Activated naive CD4-positive, alpha-beta T cell treated with anti-CD3 and anti-CD28 coated beads, Interleukin-2, amount 10 ng/mL, durations not matched to agents 7 days and 5 days (primary cell): ENCODE data around the gene UTF1.

ENCODE experiments used
- CTCF ChIA-PET: fragments of 350-600 bp; sonication (Branson Sonifier 250); formaldehyde crosslinking; loops from one replicate; lab custom pipeline; 2021; ENCODE audit warnings: antibody characterized with exemption; lab: Charles Lee
- DNase-seq: peaks from one replicate; pipeline ENCODE4 v3.0.0-alpha.2; 2020
- H3K27ac Mint-ChIP-seq: one replicate; pipeline ENCODE4 v1.8.0; 2021; ENCODE audit warnings: mild to moderate bottlenecking, moderate library complexity, mixed read lengths
- H3K27me3 Mint-ChIP-seq: one replicate; pipeline ENCODE4 v1.8.0; 2021; ENCODE audit warnings: mild to moderate bottlenecking, mixed read lengths
- H3K36me3 Mint-ChIP-seq: one replicate; pipeline ENCODE4 v1.8.0; 2021; ENCODE audit warnings: mixed read lengths
- H3K4me1 Mint-ChIP-seq: one replicate; pipeline ENCODE4 v1.8.0; 2021; ENCODE audit warnings: mixed read lengths
- H3K4me3 Mint-ChIP-seq: one replicate; pipeline ENCODE4 v1.8.0; 2021; ENCODE audit warnings: mild to moderate bottlenecking, moderate library complexity, mixed read lengths
- H3K9me3 Mint-ChIP-seq: one replicate; pipeline ENCODE4 v1.8.0; 2021; ENCODE audit warnings: mixed read lengths

The UTF1 gene

DNA sequence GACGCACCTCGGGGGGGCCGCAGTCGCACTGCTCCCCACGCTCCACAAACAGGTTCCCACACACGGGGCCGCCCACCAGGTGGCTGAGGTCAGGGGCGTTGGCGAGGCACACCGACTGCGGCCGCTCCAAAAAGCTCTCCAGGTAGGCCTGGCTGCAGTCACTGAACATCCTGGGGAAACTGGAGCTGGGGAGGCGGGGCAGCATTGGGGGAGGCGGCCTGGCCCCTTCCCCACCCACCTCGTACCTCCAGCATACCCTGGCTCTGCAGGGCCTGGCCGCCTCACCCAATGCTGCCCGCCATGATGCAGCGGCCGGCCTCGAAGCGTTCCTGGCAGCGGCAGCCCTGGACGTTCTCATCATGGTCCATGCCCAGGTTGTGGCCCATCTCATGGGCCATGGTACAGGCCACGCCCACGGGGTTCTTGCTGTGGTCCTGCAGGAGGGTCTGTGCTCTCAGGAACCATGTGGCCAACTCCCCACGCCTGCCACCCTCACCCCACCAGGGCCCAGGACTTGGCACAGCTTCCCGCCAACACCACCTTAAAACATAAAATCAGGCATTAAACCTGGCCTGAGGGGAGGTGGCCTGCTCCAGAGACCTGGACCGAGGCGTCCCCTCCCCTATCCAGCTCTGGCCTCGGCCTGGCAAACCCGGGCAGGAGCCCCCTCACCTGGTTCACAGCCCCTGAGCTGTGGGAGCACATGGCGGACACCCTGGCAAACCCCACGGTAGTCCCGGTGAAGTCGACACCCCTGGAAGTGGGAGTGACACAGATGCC is 41.7 kb downstream of the UTF1 start:
- Mint-ChIP-seq H3K27ac (no peak overlapping the region), H3K9me3 (no peaks in the 10 kb centered on the region), H3K27me3 (no peaks in the 10 kb centered on the region), H3K36me3 (peaks cover 6% of the 10 kb centered on the region), H3K4me3 (no peak overlapping the region), H3K4me1 (peaks cover 16% of the 10 kb centered on the region)
- CTCF ChIA-PET: no interaction called here
- DNase-seq: no peak

DNA sequence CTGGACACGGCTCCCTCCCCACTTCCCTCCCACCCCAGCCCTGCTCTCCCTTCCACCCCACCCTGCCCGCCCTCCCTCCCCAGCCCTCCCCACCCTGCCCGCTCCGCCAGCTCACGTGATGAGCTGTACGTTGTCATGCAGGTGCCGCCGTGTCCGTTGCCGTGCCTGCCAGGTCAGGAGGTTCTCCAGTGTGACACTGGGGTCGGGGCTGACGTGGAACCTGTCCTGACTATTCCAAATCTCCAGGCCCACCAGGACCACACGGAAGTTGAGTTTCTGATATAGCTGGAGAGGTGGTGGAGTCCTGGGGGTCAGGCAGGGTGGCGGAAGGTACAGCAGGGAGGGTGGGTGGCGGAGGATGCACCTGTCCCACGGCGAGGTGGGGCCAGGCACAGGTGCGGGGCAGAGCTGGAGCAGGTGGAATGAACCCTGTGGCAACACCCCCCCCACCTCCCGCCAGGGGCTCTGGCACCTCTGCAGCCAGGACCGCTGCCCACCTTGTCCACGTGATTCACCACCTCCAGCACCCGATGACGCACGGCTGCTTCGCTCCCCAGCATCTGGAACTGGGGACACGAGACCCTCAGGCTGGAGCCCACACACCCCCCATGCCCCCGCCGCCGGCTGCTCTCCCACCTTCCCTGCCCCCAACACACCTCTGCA is 42.4 kb downstream of the UTF1 start:
- no peak overlapping the region for H3K4me3 Mint-ChIP-seq
- H3K4me1 Mint-ChIP-seq: peaks cover 16% of the 10 kb centered on the region
- no peaks in the 10 kb centered on the region for H3K27me3 Mint-ChIP-seq
- CTCF ChIA-PET: no interaction called here
- peaks cover 6% of the 10 kb centered on the region for H3K36me3 Mint-ChIP-seq
- no peak overlapping the region for H3K27ac Mint-ChIP-seq
- DNase-seq: no peak
- H3K9me3 Mint-ChIP-seq: no peaks in the 10 kb centered on the region

- Mint-ChIP-seq H3K27me3 (no peaks in the 10 kb centered on the region), H3K4me3 (no peak overlapping the region), H3K27ac (no peak overlapping the region), H3K4me1 (peaks cover 22% of the 10 kb centered on the region), H3K36me3 (peaks cover 6% of the 10 kb centered on the region), H3K9me3 (no peaks in the 10 kb centered on the region)
- CTCF ChIA-PET: no interaction called here
- DNase-seq: no peak
Measured at GRCh38 chr10:133272964-133273420, 43.0 kb downstream of the UTF1 start.

DNA sequence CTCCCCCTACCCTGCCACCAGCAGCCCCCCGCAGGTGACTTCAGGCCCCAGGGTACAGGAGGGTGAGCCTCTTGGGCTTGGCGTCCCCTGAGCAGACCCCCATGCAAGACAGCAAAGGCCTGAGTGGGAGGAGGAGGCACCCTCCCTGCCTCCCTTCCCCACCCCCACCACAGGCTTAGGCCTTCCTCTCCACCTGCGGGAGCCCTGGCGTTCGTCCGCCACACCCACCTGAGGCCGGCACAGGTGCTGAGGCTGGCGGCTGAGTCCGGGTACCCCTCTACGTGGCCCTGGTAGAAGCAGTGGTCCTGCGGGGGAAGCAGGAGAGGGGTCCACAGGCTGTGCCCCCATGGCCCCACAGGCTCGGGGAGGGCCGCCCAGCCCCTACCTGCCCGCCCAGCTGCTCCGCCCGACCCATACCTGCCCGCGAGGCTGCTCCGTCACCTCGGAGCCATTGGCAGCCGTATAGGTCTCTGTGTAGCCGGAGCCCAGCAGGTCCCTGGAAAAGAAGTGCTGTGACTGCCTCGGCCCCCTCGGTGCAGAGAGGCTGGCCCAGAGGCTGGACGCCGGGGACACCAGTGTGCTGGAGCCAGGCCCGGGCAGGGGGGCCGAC is 43.6 kb downstream of the UTF1 start:
- no peak for DNase-seq
- no peak overlapping the region for H3K4me3 Mint-ChIP-seq
- H3K27me3 Mint-ChIP-seq: no peaks in the 10 kb centered on the region
- CTCF ChIA-PET: no interaction called here
- H3K27ac Mint-ChIP-seq: no peak overlapping the region
- H3K36me3 Mint-ChIP-seq: peaks cover 9% of the 10 kb centered on the region
- H3K9me3 Mint-ChIP-seq: no peaks in the 10 kb centered on the region
- peaks cover 28% of the 10 kb centered on the region for H3K4me1 Mint-ChIP-seq

GRCh38 chr10:133274751-133275683 is 45.0 kb downstream of the UTF1 start:
- peaks cover 41% of the 10 kb centered on the region for H3K4me1 Mint-ChIP-seq
- H3K4me3 Mint-ChIP-seq: peak overlapping the region; percentile 84
- DNase-seq: peak; percentile 88
- peaks cover 12% of the 10 kb centered on the region for H3K36me3 Mint-ChIP-seq
- CTCF ChIA-PET: interaction anchor here (0.9 to 2.7 kb wide), 7 partner anchors 11 to 131 kb away, joined by 3 to 11 read pairs (median 4); no protein-coding TSS in a partner anchor
- H3K27me3 Mint-ChIP-seq: no peaks in the 10 kb centered on the region
- peak overlapping the region; percentile 87 for H3K27ac Mint-ChIP-seq
- no peaks in the 10 kb centered on the region for H3K9me3 Mint-ChIP-seq

GRCh38 chr10:133275684-133276092 is 45.7 kb downstream of the UTF1 start:
- DNase-seq: peak; percentile 56
- peak overlapping the region; percentile 87 for H3K27ac Mint-ChIP-seq
- H3K4me1 Mint-ChIP-seq: peaks cover 43% of the 10 kb centered on the region
- peak overlapping the region; percentile 84 for H3K4me3 Mint-ChIP-seq
- H3K36me3 Mint-ChIP-seq: peaks cover 12% of the 10 kb centered on the region
- CTCF ChIA-PET: interaction anchor here (0.9 to 2.7 kb wide), 7 partner anchors 12 to 132 kb away, joined by 3 to 11 read pairs (median 4); no protein-coding TSS in a partner anchor
- no peaks in the 10 kb centered on the region for H3K27me3 Mint-ChIP-seq
- H3K9me3 Mint-ChIP-seq: no peaks in the 10 kb centered on the region

DNA sequence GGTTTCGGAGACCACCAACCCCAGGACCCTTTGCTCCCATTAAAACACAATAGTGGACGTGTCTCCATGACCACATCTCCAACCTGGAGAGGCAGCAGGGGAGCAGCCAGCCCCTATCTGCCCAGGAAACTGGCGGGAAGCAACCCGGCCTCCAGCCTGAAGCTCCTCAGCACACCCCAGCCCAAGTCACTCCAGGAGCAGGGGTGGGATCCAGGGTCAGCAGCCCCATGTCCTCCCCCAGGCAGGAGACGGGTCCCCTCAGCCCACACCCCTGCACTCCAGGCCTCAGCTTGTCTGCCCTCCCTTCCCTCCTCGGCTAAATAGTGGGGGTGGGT is 46.0 kb downstream of the UTF1 start:
- H3K27ac Mint-ChIP-seq: peak overlapping the region; percentile 87
- no peak for DNase-seq
- H3K27me3 Mint-ChIP-seq: no peaks in the 10 kb centered on the region
- H3K9me3 Mint-ChIP-seq: no peaks in the 10 kb centered on the region
- CTCF ChIA-PET: interaction anchor here (0.7 to 2.7 kb wide), 5 partner anchors 17 to 33 kb away, joined by 3 to 11 read pairs (median 5); no protein-coding TSS in a partner anchor
- H3K36me3 Mint-ChIP-seq: peaks cover 12% of the 10 kb centered on the region
- peak overlapping the region; percentile 84 for H3K4me3 Mint-ChIP-seq
- peaks cover 43% of the 10 kb centered on the region for H3K4me1 Mint-ChIP-seq

DNA sequence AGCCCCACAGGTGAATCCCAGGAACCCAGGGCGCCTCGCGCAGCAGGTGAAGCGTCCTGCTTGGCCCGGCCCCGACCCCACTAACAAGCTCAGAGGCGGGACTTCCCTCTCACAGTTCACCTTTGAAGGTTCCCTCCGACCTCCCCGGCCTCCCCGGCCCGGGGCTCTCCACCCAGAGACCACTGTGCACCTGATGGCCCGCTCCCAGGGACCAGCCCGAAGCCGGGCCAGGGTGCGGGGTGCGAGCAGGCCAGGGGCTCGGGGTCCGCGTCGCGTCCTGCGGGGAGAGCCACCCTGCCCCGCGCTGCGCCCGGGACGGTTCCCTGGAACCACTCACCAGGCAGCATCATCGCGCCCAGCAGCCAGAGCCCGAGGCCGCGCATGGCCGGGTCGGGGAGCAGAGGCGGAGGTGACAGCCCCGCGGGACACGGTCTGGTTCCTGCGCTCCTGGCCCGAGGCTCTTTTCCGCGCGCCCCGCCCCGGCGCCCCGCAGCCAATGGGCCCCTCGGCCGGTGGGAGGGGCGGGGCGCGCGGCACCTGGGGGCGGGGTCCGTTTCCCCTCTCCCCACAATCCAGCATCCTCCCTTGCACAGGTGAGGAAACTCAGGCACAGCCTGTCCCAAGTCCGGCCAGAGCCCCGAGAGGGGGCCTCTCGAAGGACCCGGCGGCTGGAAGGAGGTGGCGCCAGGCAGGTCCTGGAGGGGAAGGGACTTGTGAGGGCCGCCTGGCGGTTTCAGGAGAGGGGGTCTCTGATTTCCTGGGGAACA is 46.6 kb downstream of the UTF1 start, which contains the start of gene ADAM8:
ADAM8 (minus strand) TSS at position 434 of the 767 bp plus-strand sequence; CDS start at position 383, 51 bp downstream.
- CTCF ChIA-PET: interaction anchor here (0.5 to 2.7 kb wide), 4 partner anchors 17 to 33 kb away, joined by 3 to 11 read pairs (median 3); no protein-coding TSS in a partner anchor
- peak; percentile 83 for DNase-seq
- peak within 1 kb of the TSS; percentile 84 for H3K4me3 Mint-ChIP-seq

DNA sequence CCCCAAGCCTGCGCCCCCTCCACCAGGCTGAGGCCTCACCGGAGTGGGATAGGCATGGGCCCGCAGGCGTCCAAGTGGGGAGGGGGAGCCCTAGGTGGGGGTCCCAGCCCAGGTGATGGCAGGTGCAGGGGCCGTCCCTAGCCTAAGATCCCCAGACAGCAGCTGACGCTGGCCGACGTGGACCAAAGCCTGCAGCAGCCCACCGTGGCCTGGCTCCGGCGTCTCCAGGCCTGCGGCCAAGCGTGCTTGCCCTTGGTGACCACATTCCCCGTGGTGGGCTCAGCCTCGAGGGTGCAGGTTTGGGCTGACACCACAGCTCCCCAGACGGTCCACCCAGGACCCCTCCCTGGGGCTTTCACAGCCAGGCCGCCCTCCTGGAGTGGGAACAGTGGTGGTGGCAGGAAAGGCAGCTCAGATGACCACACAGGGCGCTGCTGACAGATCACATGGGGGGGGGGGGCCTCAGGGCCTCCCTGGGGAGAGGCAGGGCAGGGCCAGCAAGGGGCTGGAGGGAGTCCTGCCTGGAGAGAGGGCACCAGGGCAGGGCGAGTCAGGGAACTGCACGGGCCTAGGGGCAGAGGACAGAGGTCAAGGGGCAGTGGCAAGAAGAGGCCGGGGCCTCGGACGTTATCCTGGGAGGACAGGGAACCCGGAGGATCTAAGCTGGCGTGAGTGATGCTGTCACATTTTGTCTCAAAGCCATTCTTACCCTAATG is 47.4 kb downstream of the UTF1 start:
- no peak for DNase-seq
- CTCF ChIA-PET: interaction anchor here (0.5 to 2.2 kb wide), 3 partner anchors 17 to 30 kb away, joined by 3 to 10 read pairs (median 3); no protein-coding TSS in a partner anchor
- Mint-ChIP-seq H3K9me3 (no peaks in the 10 kb centered on the region), H3K4me3 (peak overlapping the region; percentile 70), H3K27ac (peak overlapping the region; percentile 95), H3K36me3 (peaks cover 14% of the 10 kb centered on the region), H3K27me3 (no peaks in the 10 kb centered on the region), H3K4me1 (peaks cover 41% of the 10 kb centered on the region)

More for the DNA sequence above, 46.6 kb downstream of the UTF1 start, which contains the start of gene ADAM8:
- Mint-ChIP-seq H3K27me3 (no peaks in the 10 kb centered on the region), H3K27ac (peak within 1 kb of the TSS; percentile 95), H3K36me3 (peaks cover 12% of the 10 kb centered on the region), H3K4me1 (peaks cover 43% of the 10 kb centered on the region), H3K9me3 (no peaks in the 10 kb centered on the region)

GRCh38 chr10:133277993-133278576 is 48.1 kb downstream of the UTF1 start:
- H3K27me3 Mint-ChIP-seq: no peaks in the 10 kb centered on the region
- CTCF ChIA-PET: interaction anchor here (0.6 to 2.2 kb wide), 3 partner anchors 13 to 29 kb away, joined by 3 to 10 read pairs (median 3); no protein-coding TSS in a partner anchor

DNA sequence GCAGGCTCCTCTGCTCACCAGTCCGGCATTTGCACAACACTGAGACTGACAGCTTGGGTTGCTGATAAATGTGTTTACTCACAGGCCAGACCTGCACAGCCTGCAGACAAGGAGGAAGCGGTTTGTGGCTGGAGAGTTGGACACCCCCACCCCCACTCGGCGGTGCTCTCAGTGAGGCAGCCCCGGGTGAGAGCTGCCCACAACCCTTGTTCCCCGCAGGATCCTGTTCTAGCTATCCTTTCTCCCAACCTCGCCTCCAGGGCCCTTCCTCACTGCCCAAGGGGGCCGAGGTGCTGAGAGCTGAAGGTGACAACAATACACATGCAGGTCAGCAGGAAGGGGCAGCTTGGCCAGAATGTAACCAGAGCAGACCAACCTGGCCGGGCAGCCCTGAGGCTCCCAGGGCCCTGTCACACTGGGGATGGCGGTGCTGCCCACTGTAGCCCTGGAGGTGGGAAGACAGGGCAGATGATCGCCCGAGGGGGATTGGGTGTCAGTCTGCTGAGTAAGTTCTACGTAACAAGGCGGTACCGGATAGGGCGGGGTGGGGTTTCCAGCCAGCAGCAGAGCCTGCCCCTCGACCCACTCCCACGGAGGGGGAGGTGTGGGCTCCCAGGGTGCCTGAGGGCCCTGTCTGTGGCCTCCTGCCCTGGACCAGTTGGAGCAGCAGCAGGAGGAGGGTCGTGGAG is 48.7 kb downstream of the UTF1 start:
- peak overlapping the region; percentile 95 for H3K27ac Mint-ChIP-seq
- DNase-seq: peak; percentile 67
- H3K36me3 Mint-ChIP-seq: peaks cover 18% of the 10 kb centered on the region
- H3K27me3 Mint-ChIP-seq: no peaks in the 10 kb centered on the region
- CTCF ChIA-PET: interaction anchor here (0.6 to 2.2 kb wide), 4 partner anchors 14 to 51 kb away, joined by 3 to 10 read pairs (median 3); no protein-coding TSS in a partner anchor
- peaks cover 41% of the 10 kb centered on the region for H3K4me1 Mint-ChIP-seq
- H3K4me3 Mint-ChIP-seq: peak overlapping the region; percentile 70
- H3K9me3 Mint-ChIP-seq: no peaks in the 10 kb centered on the region

More at GRCh38 chr10:133277993-133278576, 48.1 kb downstream of the UTF1 start:
- peak overlapping the region; percentile 70 for H3K4me3 Mint-ChIP-seq
- peak overlapping the region; percentile 95 for H3K27ac Mint-ChIP-seq
- peaks cover 41% of the 10 kb centered on the region for H3K4me1 Mint-ChIP-seq
- no peak for DNase-seq
- H3K36me3 Mint-ChIP-seq: peaks cover 17% of the 10 kb centered on the region
- H3K9me3 Mint-ChIP-seq: no peaks in the 10 kb centered on the region
